Measurements from ENCODE around the gene DUS1L.

DNA sequence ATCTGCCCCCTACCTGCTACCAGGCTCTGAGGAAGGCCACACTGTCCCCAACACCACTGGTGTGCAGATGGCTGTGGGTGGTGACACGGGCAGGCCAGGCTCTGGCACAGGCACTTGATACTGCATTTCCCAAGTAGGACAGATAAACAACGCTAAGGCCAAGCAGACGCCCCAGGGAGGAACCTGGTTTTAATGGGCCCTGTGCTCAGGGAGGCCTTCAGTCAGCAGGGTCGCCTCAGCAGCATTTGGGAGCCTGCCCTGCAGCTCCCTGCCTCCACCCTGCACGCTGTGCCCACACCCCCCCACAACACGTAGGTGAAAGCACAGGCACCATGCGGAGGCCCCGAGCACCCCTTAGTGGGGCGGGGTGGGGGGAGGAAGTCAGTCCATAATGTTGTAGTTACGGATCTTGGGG, 35.7 kb upstream of the DUS1L start:
- no peak for TF ChIP-seq EZH2 (IDR thresholded peaks at IDR 0.05; ENCODE audit: borderline replicate concordance)
- TF ChIP-seq CTCF (IDR thresholded peaks at IDR 0.05; ENCODE audit: poor library complexity), result no peak
- TF ChIP-seq EZH2phosphoT487 (IDR thresholded peaks at IDR 0.05; ENCODE audit: low read depth, severe bottlenecking, unreplicated experiment), result no peak
